ENCODE measurements around the gene ZMPSTE24. TPM values are rescaled to one million over a fixed set of nuclear protein-coding genes. Genes with fewer than 3 reads are reported as not detected.
"Not testable (repeated sequence)": the region's sequence is repeated elsewhere in the genome, so short reads cannot be mapped to it uniquely, and the experiment has no call there.

Gene ZMPSTE24
- polyA plus RNA-seq, 12 donors, result 25.8 to 50.1 (median 30.5) TPM; not detected in 1

- DNase-seq, result no peak
Observed at GRCh38 chr1:40315795-40316594, 58.0 kb downstream of the ZMPSTE24 start.

GRCh38 chr1:40316595-40317393 lies 58.8 kb downstream of the ZMPSTE24 start, which contains the start of gene COL9A2:
Gene COL9A2 (minus strand): TSS chr1:40317286. CDS start chr1:40317197, 89 bp downstream.
- no peak for DNase-seq

- DNase-seq, result no peak
Observed at GRCh38 chr1:40317394-40318074, 59.5 kb downstream of the ZMPSTE24 start.

GRCh38 chr1:40318476-40318875 lies 60.4 kb downstream of the ZMPSTE24 start:
- DNase-seq, result no peak

GRCh38 chr1:40318970-40319621 lies 61.1 kb downstream of the ZMPSTE24 start:
- no peak for DNase-seq

- DNase-seq, result not testable (repeated sequence)
Observed at GRCh38 chr1:40331403-40331802, 73.4 kb downstream of the ZMPSTE24 start.

- no peak for DNase-seq
Observed at GRCh38 chr1:40332695-40333094, 74.7 kb downstream of the ZMPSTE24 start.

- DNase-seq, result no peak
Observed at GRCh38 chr1:40337443-40337842, 79.4 kb downstream of the ZMPSTE24 start.

- peak; percentile 71 for DNase-seq
Observed at GRCh38 chr1:40338745-40339419, 80.8 kb downstream of the ZMPSTE24 start.

GRCh38 chr1:40339420-40340323 lies 81.6 kb downstream of the ZMPSTE24 start:
- DNase-seq, result no peak

GRCh38 chr1:40341491-40342380 lies 83.7 kb downstream of the ZMPSTE24 start:
- no peak for DNase-seq

- DNase-seq, result not testable (repeated sequence)
Observed at GRCh38 chr1:40342381-40342717, 84.3 kb downstream of the ZMPSTE24 start.

Other genes starting within 250 kb of the ZMPSTE24 start
- 100 to 1,000 TPM in 3 of 12 donors, 10 to 100 TPM in 8, not detected in 1; 69.6 to 143 (median 87.0) TPM for gene CAP1, start 217.5 kb upstream of the ZMPSTE24 start, polyA plus RNA-seq (ENCODE audit: insufficient read length in 12 of 12)
- gene PPT1, start 161.0 kb upstream of the ZMPSTE24 start, polyA plus RNA-seq (ENCODE audit: insufficient read length in 12 of 12), result 10 to 100 TPM in 11 of 12 donors, not detected in 1; 35.8 to 72.2 (median 46.1) TPM
- 10 to 100 TPM in 11 of 12 donors, not detected in 1; 11.4 to 20.7 (median 16.1) TPM for gene RLF, start 96.8 kb upstream of the ZMPSTE24 start, polyA plus RNA-seq (ENCODE audit: insufficient read length in 12 of 12)
- not detected for gene TMCO2, start 10.3 kb upstream of the ZMPSTE24 start, polyA plus RNA-seq (ENCODE audit: insufficient read length in 12 of 12)
- 10 to 100 TPM in 1 of 12 donors, 1 to 10 TPM in 9, under 1 TPM in 1, not detected in 1; 0.99 to 16.6 (median 1.5) TPM for gene COL9A2, start 59.0 kb downstream of the ZMPSTE24 start, polyA plus RNA-seq (ENCODE audit: insufficient read length in 12 of 12)
- 10 to 100 TPM in 11 of 12 donors, not detected in 1; 13.7 to 33.5 (median 18.4) TPM for gene SMAP2, start 115.5 kb downstream of the ZMPSTE24 start, polyA plus RNA-seq (ENCODE audit: insufficient read length in 12 of 12)
- gene ZFP69B, start 192.2 kb downstream of the ZMPSTE24 start, polyA plus RNA-seq (ENCODE audit: insufficient read length in 12 of 12), result 1 to 10 TPM in 11 of 12 donors, not detected in 1; 3.0 to 7.3 (median 3.7) TPM
- gene ZFP69, start 219.1 kb downstream of the ZMPSTE24 start, polyA plus RNA-seq (ENCODE audit: insufficient read length in 12 of 12), result 1 to 10 TPM in 11 of 12 donors, not detected in 1; 3.6 to 8.2 (median 5.7) TPM